Testis (tissue), 2 donors: ENCODE data around the gene LMO4.

Experiments used
- POLR2A ChIP-seq: fragments of 450-650 bp; IDR thresholded peaks from one replicate; pipeline ENCODE4 v1.6.1; 2017; ENCODE audit warnings: antibody characterized with exemption, mild to moderate bottlenecking, moderate library complexity
- TF ChIP-seq, protein P1 (sequence below), 3 experiments: fragments of 450-650 bp in 2 of 3; fragments of 200-600 bp in 1 of 3; sonication (generic) in 1 of 3; IDR thresholded peaks; one replicate each; pipeline ENCODE4 v1.5.1; 2016 to 2019; ENCODE audit warnings: antibody characterized with exemption in 3 of 3, mild to moderate bottlenecking in 2 of 3, moderate library complexity in 1 of 3

DNA sequence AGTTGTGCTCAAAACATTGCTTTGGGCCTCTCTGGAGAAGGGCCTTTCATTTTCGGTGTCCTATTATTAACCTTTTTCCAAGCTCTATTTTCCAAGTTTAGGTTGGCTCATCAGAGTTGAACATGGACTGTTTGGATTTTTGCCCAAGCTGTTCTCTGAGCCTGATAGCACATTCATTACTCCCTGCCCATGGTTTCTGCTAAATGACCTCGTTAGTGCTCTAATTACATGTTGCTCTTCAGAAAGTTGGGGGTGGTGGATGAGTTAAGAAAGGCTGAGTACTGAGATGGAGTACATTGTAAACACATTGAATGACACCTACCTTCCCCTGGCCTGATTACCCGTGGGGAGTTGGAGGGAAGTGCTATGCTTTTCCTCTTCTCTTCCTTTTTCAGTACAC lies 38.9 kb downstream of the LMO4 start:
- TF ChIP-seq, protein P1, sequence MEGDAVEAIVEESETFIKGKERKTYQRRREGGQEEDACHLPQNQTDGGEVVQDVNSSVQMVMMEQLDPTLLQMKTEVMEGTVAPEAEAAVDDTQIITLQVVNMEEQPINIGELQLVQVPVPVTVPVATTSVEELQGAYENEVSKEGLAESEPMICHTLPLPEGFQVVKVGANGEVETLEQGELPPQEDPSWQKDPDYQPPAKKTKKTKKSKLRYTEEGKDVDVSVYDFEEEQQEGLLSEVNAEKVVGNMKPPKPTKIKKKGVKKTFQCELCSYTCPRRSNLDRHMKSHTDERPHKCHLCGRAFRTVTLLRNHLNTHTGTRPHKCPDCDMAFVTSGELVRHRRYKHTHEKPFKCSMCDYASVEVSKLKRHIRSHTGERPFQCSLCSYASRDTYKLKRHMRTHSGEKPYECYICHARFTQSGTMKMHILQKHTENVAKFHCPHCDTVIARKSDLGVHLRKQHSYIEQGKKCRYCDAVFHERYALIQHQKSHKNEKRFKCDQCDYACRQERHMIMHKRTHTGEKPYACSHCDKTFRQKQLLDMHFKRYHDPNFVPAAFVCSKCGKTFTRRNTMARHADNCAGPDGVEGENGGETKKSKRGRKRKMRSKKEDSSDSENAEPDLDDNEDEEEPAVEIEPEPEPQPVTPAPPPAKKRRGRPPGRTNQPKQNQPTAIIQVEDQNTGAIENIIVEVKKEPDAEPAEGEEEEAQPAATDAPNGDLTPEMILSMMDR (IDR thresholded peaks at IDR 0.05) = no peak
- TF ChIP-seq POLR2A = no peak
